ENCODE results near the gene CLRN1. TPM values are rescaled to one million over a fixed set of nuclear protein-coding genes. Genes with fewer than 3 reads are reported as not detected.

Gene CLRN1
- total RNA-seq, 1 donor: not detected

- no peak for DNase-seq (ENCODE audit: low read depth)
- no peak overlapping the region for H3K4me3 ChIP-seq (ENCODE audit: low read depth, low read length)
- no peak for TF ChIP-seq CTCF (IDR thresholded peaks at IDR 0.05; ENCODE audit: insufficient read depth, low read depth, low read length)
Measured at GRCh38 chr3:150913133-150913922, 59.2 kb downstream of the CLRN1 start.

GRCh38 chr3:150912501-150912900 is 60.0 kb downstream of the CLRN1 start:
- H3K4me3 ChIP-seq (ENCODE audit: low read depth, low read length): no peak overlapping the region
- no peak for DNase-seq (ENCODE audit: low read depth)
- no peak for TF ChIP-seq CTCF (IDR thresholded peaks at IDR 0.05; ENCODE audit: insufficient read depth, low read depth, low read length)

GRCh38 chr3:150911771-150912170 is 60.8 kb downstream of the CLRN1 start:
- no peak for TF ChIP-seq CTCF (IDR thresholded peaks at IDR 0.05; ENCODE audit: insufficient read depth, low read depth, low read length)
- no peak for DNase-seq (ENCODE audit: low read depth)
- H3K4me3 ChIP-seq (ENCODE audit: low read depth, low read length): no peak overlapping the region

- TF ChIP-seq CTCF (IDR thresholded peaks at IDR 0.05; ENCODE audit: insufficient read depth, low read depth, low read length): no peak
- H3K4me3 ChIP-seq (ENCODE audit: low read depth, low read length): no peak overlapping the region
- no peak for DNase-seq (ENCODE audit: low read depth)
Measured at GRCh38 chr3:150906461-150906860, 66.1 kb downstream of the CLRN1 start.

GRCh38 chr3:150905746-150906145 is 66.8 kb downstream of the CLRN1 start:
- no peak overlapping the region for H3K4me3 ChIP-seq (ENCODE audit: low read depth, low read length)
- no peak for TF ChIP-seq CTCF (IDR thresholded peaks at IDR 0.05; ENCODE audit: insufficient read depth, low read depth, low read length)
- no peak for DNase-seq (ENCODE audit: low read depth)

GRCh38 chr3:150905339-150905738 is 67.2 kb downstream of the CLRN1 start, which contains the start of gene MINDY4B:
TSS of gene MINDY4B (minus strand) at chr3:150905439. CDS start at chr3:150905439, 0 bp downstream.
- no peak for TF ChIP-seq CTCF (IDR thresholded peaks at IDR 0.05; ENCODE audit: insufficient read depth, low read depth, low read length)
- no peak for DNase-seq (ENCODE audit: low read depth)
- H3K4me3 ChIP-seq (ENCODE audit: low read depth, low read length): no peak within 1 kb of the TSS

All from fibroblast of villous mesenchyme (primary cell).